Kasumi-1 (cell line): ENCODE measurements around the gene DVL2.

ENCODE experiments used
- DNase-seq, 2 experiments: peaks; one replicate each; lab custom pipeline; 2025; lab: John Stamatoyannopoulos, UW

DVL2 gene

DNA sequence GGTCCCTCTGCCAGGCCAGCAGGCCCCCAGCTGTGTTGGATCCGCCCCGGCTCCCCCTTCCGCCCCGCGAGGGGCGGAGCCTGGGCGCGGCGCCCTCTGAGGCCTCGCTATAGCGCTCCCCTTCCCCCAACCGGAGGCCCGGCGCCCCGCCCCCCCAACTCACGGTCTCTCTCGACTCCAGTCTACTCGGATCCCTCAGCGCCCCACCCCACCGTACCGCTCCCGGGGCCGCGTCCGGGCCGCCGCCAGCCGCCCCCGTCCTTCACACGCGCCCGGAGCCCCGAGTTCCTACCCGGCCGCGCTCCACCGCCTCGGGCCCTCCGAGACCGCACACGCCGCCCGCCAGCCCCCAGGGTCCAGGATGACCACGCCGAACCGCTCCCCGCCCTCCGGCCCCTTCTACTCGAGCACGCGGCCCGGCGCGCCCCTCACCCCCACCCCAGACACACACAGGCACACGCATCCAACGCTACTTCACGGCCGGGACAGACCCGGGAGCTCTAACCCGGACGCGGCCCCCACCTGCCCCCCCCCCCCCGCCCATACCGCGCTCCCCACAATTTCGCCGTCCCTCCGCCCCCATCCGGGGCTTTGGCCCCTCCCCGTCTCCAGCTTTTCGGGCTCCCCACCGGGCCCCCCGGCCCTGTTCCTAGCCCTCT is 3.6 kb upstream of the DVL2 start:
- no peak for DNase-seq

DNA sequence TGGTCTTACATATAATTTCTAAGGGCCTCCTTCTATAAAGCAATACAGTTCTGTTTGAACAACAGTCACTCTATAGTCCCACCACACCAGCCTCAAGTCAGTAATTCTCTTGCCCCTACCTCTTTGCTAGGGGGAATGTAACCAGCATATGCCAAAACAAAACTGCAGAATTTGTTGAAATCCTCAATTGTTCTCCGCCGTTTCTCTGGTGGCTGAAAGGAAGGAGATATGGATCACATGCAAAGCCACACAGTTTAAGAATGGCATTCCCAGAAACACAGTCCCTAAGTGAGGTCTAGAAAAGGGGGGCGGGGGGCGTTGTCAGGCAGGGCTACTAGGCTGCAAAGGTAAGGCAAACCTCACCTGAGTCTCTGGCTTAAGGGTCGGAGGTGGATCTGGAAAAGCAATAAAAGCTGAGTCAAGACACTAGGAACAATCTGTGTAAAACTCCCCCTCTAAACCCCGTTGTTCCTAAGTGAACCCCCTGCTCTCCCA is 3.0 kb upstream of the DVL2 start:
- DNase-seq = no peak

DNA sequence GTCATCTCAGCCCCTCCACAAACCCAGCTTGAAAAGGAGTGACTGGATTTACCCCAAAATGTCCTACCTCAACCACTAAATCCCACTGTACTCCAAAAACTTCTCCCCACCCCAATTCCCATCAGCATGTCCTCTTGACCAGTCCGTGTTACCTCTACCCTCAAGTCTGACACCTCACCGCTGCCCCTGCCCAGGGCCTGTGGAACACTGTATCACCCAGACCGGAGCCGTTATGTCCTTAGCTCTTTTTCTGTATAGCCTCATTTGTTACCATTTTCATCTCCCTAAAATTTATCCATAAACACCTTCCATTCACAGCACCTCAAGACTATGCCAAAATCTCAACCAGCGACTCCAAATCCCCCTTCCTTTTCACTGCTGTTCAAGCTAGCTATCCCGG is 2.5 kb upstream of the DVL2 start:
- DNase-seq = no peak

DNA sequence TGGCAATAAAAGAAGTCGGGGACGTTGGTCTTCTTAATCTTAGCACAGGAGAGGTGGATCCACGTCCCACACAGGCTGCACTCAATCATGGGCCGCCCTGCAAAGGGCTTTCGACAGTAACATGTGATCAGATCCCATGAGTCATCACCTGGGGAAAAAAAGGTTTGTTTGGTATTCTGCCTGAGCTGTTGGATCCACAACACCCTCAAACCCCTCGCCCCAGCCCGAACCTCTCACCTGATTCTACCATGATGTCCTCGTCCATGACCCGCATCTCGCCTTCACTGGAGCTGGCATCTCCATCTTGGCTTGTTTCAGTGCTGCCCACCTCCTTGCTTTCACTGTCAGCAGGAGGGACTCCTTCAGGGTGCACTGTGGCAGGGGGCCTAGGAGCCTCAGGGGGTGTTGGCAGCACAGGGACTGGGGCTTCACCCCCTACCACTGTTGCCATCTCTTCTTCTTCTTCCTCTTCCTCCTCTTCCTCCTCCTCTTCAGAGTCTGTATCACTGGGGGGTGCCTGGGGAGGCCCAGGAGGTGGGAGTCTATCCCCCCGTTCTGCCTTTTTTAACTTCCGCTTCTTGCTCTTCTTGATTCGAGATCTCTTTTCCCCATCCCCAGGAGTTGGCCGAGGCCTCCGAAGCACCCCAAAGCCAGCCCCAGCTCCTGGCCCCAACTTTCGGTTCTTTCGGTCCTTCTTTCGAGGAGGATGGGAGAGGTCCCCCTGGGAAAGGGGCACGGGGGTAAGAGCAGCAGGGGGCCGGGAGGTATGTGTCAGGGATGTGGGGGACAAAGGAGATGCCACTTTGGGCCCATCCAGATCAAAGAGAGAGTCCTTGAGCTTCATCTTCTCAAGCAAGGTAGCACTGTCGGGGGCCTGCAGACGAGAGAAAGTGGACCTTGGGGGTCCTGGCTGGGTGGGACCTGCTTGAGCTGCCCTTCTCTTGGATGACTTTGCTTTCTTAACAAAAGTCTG is 1.7 kb upstream of the DVL2 start:
- no peak for DNase-seq

DNA sequence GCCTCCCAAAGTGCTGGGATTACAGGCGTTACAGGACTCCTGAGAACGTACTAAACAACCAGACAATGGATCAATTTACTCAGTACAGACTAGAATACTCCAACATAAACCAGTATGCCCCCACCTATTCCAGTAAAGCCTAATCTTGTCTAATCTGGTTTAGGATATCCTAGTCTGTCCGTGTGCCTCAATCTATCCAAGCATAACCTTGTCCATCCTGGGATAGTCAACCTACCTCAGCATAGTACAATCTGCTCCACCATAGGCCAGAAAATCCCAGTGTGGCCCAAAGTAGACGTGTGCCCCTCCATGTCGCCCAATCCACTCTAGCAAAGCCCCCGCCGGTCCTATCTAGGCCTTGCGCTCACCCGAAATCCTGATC is 625 bp downstream of the DVL2 start:
- DNase-seq = peak in 1 of 2 experiments; percentile 24

DNA sequence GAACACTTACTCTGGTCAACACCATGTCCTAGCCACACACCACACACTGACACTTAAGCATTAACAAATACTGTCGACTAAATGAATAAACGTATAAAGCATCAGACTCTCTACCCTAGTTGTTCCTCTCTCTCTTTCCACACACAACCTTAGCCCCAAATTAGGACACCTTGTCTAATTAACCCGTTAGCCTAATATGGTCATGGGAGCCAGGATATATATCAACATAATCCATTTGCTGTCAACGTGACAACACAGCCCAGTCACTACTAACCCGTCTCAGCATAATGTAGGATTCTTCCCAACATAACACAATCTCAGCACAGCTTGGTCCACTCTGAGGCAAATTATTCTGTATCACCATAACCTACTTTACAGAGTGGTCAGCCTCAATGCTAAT is 2.2 kb downstream of the DVL2 start:
- no peak for DNase-seq

DNA sequence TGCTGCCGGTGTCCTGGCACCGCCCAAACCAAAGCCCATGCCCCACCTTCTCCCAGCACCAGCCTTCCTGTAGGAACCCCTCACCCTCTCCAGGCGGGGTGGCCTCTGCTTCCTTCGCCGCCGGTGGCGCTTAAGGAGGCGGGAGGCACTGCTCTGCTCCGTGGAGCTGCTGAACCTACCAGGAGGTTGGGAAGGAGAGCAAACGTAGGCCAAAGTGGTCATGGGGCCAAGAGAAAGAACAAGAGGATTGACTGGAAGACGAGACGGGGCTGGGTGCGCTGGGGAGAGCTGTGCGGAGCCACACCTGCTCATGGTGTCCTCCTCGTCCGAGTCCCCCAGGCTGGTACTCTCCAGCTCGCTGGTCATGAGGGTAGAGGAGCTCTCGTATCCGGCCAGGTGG is 4.8 kb downstream of the DVL2 start:
- no peak for DNase-seq

DNA sequence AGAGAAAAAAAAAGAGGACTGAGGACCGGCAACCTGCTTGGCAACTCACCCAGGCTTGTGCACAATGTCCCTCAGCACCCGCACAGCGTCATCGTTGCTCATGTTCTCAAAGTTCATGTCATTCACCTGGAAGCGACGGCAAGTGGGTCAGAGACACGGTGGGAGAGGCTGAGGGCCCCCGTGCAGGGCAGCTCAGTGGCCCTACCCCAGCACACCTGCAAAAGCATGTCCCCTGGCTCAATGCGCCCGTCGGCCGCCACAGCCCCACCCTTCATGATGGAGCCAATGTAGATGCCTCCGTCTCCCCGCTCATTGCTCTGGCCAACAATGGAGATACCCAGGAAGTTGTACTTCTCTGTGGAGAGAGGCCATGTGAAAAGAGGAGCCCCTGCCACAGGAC is 5.4 kb downstream of the DVL2 start:
- no peak for DNase-seq

DNA sequence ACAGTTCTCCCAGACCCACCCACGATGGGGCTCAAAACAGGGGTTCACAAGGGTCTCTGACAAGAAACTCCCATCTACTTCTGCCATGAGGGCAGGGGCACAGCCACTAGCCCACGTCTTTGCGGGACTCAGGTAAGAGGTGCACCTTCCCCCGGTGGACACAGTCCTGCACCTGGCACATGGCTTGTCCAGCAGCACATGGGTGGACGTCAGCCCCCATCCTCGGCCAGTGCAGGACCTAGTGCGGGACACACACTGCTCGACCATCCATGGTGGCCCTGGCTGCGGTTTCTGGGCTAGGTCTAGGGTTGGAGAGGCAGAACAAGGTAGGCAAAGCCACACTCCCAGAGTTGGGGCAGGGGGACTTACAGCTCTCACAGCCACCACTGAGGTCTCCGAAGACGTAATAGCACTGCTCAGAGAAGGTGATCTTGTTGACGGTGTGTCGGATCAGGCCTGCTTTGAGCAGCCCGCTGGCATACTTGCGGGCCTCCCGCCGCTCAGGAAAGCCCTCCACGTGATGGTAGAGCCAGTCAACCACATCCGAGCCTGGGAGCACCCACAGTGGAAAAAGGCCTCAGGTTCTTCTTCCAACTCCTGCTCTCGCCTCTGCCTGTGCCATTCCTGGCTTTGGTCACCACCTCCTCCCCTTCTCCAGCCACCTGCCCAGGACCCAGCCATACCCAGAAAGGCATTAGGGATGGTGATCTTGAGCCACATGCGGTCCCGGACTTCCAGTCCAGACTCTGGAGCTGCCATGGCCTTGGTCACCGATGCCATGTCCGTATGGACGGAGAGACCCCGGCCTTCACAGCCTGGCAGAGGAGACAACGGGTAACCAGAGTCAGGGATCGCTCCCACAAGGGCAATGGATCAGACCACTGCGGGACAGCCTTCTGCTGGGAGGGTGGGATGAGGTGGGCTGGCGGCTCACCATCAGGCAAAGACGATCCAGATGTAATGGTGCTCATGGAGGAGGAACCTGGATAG is 7.3 kb downstream of the DVL2 start:
- DNase-seq = no peak

DNA sequence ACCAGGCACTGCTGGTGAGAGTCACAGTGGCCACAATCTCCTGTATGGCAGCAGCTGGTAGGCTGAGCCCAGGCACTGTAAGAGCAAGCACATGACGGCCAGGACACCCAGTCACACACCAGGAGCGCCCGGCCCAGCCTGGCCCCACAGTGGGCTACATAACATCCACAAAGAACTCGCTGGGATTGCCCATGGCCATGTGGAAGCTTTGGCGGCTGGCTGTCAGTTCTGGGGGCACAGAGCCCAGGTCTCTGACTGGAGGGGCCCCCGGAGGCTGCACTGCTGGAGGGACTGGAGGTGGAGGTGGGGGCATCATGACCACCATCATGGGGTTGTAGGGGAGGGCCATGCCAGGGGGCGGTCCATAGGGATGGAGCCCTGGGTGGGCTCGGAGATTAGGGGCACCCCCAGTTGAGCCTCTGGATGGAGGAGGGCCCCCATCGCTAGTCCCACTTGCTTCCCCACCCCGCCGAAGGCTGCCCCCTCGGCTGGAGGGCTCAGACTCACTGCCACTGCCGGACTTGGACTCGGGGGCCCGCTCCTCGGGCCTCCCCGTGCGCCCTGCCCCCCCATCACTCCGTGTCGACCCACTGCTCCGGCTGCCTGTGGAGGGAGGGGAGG is 8.5 kb downstream of the DVL2 start:
- no peak for DNase-seq

DNA sequence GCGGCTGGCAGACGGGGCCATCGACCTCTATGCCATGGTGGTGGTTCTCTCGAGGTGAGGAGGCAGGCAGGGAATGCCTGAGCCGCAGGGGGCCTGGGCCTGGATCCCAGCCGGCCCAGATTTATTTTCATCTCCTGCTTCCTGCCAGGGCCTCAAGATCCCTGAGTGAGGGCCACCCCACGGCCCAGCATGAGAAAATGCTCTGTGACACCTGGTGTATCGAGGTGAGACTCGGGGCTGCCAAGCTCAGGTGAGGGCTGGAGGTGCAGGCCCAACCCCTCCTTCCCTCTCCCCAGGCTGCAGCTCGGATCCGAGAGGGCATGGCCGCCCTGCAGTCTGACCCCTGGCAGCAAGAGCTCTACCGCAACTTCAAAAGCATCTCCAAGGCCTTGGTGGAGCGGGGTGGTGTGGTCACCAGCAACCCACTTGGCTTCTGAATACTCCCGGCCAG is 9.6 kb downstream of the DVL2 start:
- no peak for DNase-seq

DNA sequence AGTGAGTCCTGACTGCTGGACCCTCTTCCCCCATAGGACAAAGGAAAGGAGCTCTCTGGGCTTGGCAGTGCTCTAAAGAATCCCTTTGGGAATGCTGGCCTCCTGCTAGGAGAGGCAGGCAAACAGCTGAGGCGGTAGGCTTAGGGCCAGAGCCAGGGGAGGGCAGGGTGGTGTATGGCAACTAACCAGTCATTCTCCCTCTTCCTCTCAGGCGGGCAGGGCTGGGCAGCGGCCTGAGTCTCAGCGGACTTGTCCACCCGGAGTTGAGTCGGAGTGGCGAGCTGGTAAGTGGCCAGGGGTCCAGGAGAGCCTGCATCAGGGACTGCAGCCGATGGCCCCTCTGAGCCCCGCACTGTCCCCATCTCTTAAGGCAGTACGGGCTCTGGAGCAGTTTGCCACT is 10.2 kb downstream of the DVL2 start:
- no peak for DNase-seq

DNA sequence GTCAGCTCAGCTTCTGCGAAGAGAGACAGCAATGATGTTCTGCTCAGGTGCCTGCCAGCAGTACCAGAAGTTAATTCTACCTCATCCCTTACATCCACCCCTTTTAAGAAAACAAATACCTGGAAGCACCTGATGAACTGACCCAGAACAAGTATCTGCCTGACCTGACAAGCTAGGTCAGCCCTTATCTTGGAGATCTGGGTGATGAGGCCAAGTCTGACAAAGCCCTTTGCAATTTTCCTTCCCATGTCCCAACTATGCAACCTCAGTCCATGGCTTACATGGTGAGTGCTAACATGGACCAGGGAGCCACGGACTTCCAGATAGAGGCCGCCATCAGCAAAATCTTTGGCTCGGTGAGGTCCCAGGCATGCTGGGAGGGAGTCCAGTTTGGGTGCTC is 10.9 kb downstream of the DVL2 start:
- no peak for DNase-seq

DNA sequence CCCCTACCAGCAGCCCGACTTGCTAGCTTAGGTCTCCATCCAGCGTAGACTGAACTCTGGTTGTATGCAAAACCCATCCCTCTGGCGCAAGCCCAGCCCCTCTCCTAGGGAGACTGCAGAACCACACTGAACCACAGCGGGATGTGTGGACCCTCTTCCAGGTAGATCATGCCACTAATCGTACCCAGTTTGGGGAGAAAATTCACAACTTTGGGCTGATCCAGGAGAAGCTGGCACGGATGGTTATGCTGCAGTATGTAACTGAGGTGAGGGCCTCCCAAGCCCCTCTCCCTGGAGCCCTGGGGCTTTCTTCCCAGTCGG is 11.4 kb downstream of the DVL2 start:
- DNase-seq = no peak

DNA sequence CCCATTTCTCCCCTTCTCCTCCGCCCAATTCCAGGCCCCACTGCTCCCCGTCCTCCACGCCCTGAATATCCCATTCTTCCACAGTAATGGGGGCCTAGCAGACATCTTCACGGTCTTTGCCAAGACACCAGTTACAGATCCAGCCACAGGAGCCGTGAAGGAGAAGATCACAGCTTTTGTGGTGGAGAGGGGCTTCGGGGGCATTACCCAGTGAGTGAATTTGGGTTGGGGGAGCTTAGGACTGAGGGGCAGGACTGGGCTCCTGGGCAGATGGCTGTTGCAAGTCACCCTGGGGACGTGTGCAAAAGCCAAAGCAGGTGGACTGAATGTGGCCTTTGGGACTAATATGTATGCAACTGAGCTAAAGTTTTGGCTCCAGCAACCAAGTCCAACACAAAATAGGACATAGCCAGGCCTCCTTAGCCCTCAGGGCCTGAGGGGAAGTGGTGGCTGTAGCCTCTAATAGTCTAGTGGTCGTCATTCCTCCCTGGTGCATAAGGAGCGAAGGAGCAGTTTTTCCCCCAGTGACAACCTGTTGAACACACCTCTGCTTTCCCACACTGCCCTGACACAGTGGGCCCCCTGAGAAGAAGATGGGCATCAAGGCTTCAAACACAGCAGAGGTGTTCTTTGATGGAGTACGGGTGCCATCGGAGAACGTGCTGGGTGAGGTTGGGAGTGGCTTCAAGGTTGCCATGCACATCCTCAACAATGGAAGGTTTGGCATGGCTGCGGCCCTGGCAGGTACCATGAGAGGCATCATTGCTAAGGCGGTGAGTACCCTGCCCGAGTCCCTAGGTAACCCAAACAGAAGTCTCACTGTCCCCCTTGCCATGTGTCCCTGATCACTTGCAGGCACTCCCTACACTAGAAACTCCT is 12.0 kb downstream of the DVL2 start:
- no peak for DNase-seq

DNA sequence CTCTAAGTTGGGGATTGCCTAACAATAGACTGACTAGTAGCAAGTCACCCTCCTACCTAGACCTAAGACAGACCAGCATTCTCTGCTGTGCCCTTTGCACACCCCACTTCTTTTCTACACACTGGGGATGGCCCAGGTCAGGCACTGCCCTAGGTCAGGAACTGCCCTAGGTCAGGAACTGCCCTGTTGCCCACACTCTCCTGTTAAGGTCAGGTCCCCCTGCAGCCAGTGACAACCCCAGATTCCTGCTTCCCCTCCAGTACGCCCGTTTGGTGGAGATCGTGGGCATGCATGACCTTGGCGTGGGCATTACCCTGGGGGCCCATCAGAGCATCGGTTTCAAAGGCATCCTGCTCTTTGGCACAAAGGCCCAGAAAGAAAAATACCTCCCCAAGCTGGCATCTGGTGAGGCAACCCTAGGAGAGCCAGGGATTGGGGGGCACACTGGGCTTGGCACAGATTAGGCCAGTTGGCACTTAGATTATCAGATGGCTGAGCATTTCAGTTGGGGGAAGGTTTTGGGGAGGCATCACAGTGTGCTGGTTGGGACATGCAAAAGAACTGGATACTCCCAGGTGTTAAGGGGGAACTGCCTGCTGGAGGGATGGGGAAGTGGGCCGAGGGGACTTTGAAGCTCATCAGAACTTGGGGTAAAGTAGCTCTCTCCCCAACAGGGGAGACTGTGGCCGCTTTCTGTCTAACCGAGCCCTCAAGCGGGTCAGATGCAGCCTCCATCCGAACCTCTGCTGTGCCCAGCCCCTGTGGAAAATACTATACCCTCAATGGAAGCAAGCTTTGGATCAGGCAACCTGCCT is 12.8 kb downstream of the DVL2 start:
- DNase-seq = no peak

DNA sequence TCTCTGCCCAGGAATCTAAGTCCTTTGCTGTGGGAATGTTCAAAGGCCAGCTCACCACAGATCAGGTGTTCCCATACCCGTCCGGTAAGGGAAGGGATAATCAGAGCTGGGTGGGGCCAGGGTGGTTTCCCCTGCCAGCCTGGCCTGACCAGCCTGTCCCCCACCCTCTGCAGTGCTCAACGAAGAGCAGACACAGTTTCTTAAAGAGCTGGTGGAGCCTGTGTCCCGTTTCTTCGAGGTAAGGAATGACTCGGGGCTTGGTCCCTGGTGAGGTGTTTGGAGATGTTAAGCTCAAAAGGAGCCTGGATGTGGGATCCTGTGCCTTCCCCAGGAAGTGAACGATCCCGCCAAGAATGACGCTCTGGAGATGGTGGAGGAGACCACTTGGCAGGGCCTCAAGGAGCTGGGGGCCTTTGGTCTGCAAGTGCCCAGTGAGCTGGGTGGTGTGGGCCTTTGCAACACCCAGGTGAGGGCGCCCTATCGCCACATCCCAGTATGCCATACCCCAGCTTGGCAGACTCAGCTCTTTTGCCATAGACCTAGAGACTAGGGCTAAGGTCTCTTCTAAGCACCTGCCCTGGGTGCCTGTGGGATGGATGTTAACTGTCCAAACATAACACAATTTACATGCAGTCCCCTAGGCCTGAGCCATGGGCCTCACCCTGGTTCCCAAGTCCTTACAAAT is 13.6 kb downstream of the DVL2 start:
- DNase-seq = peak; percentile 25 to 35

DNA sequence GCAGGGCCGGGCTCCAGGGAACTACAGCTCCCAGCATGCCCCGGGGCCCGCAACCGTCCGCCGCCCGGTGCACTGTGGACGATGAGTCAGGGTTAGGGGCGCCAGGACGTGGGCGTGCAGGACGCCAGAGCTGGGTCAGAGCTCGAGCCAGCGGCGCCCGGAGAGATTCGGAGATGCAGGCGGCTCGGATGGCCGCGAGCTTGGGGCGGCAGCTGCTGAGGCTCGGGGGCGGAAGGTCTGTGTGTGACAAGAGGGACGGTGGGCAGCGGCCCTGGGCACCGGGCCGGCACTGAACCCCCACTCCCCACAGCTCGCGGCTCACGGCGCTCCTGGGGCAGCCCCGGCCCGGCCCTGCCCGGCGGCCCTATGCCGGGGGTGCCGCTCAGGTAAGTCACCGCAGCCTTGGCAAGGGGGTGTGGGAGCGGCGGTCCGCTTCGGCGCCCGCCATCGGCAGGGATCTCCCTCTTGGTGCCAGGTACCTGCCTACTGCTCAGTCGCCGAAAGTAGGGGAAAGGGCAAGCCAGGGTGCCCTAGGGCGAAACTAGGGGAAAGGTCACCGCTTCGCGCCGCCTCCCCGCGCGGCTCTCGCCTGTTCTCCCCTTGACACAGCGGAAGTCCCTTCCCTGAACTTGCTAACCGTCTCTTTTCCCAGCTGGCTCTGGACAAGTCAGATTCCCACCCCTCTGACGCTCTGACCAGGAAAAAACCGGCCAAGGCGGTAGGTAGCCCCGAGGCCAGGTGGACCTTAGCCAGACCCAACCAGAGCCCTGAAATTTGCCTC is 14.3 kb downstream of the DVL2 start, which contains the start of the genes ACADVL and DLG4:
Gene ACADVL (plus strand): TSS at position 127 of the 781 bp plus-strand sequence. CDS start 47 bp downstream, at position 174.
Gene DLG4 (minus strand): TSS at position 25 of the 781 bp plus-strand sequence.
- DNase-seq = peak in 1 of 2 experiments; percentile 41
